ENCODE measurements around the gene PPL. TPM values are rescaled to one million over a fixed set of nuclear protein-coding genes. Genes with fewer than 3 reads are reported as not detected.
"Not testable (repeated sequence)": the region's sequence is repeated elsewhere in the genome, so short reads cannot be mapped to it uniquely, and the experiment has no call there.

PPL gene
- polyA plus RNA-seq, 3 donors, result 27.0 to 31.7 (median 29.7) TPM

- DNase-seq (ENCODE audit: low read depth in 3 of 3, low spot score in 2 of 3), result no peak
Observed at GRCh38 chr16:4958510-4959438, 21.8 kb upstream of the PPL start.

DNA sequence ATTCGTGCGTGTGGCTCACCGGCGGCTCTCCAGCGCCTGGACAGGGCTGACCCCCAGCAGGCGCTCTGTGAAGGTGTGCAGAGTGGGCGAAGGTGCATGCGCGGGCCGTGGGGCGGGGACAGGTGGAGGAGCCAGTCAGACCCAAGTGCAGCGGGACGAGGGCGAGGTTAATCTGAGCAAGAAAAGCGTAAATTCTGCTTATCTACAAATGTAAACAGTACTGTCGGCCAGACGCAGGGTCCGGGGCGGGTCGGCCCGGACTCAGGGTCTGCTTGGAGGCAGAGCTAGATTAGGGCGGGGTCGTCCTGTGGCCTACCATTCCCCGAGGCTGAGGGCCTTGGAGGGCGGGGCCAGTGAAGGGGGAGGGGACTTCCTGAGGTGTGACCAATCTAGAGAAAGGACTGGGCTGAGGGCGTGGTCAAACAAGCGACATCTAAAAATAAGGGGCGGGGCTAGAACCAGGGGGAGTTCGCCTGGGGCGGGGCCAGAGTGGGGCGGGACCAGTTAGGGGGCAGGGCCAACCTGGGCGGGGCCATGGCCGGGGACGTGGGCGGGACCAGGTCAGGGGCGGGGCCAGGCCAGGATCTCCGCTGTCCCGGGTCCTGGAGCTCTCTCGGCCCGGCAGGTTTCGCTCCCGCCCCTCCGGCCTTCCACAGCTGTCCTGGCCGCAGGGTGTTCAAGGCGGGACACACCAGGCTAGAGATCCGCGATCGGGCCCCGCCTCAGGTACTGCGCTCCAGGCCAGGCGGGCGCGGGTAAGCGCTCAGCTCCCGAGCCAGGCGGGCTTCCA is 21.0 kb upstream of the PPL start, which contains the start of gene SEC14L5:
Gene SEC14L5 (plus strand): TSS at position 611 of the 790 bp plus-strand sequence. CDS start 994 bp downstream, outside the sequence.
- DNase-seq (ENCODE audit: low read depth in 3 of 3, low spot score in 2 of 3), result peak; percentile 86 to 93 (median 90)

- DNase-seq (ENCODE audit: low read depth in 3 of 3, low spot score in 2 of 3), result no peak
Observed at GRCh38 chr16:4957420-4957719, 20.4 kb upstream of the PPL start.

GRCh38 chr16:4954714-4955113 is 17.8 kb upstream of the PPL start:
- no peak for DNase-seq (ENCODE audit: low read depth in 3 of 3, low spot score in 2 of 3)

DNA sequence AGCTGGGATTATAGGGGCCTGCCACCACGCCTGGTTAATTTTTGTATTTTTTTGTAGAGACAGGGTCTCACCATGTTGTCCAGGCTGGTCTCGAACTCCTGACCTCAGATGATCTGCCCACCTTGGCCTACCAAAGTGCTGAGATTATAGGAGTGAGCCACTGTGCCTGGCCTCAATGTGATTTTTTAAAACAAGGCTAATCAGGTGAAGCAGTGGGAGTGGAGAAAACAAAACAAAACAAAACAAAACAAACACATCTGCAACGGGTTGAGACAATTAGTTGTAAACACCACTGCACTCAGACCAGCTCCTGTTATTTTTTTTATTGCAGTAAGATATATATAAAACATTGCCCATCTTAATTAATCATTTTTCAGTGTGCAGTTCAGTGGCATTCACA is 14.6 kb upstream of the PPL start:
- DNase-seq (ENCODE audit: low read depth in 3 of 3, low spot score in 2 of 3), result not testable (repeated sequence)

DNA sequence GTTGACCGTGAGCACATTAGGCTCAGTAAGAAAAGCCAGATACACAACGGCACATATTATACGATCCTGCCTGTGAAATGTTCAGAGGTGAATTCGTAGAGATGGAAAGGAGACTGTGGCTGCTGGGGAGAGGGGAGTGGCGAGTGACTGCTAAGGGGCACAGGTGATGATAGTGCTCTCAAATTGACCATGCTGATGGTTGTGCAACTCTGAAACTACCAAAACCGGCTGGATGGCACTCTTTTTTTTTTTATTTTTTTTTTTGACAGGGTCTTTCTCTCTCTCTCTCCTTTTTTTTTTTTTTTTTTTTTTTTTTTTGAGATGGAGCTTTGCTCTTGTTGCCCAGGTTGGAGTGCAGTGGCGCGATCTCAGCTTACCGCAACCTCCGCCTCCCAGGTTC is 13.0 kb upstream of the PPL start:
- no peak for DNase-seq (ENCODE audit: low read depth in 3 of 3, low spot score in 2 of 3)

GRCh38 chr16:4948903-4949766 is 12.2 kb upstream of the PPL start:
- DNase-seq (ENCODE audit: low read depth in 3 of 3, low spot score in 2 of 3), result no peak

- no peak for DNase-seq (ENCODE audit: low read depth in 3 of 3, low spot score in 2 of 3)
Observed at GRCh38 chr16:4947722-4948503, 11.0 kb upstream of the PPL start.

GRCh38 chr16:4946917-4947316 is 10.0 kb upstream of the PPL start:
- no peak for DNase-seq (ENCODE audit: low read depth in 3 of 3, low spot score in 2 of 3)

- DNase-seq (ENCODE audit: low read depth in 3 of 3, low spot score in 2 of 3), result no peak
Observed at GRCh38 chr16:4945560-4946502, 8.9 kb upstream of the PPL start.

DNA sequence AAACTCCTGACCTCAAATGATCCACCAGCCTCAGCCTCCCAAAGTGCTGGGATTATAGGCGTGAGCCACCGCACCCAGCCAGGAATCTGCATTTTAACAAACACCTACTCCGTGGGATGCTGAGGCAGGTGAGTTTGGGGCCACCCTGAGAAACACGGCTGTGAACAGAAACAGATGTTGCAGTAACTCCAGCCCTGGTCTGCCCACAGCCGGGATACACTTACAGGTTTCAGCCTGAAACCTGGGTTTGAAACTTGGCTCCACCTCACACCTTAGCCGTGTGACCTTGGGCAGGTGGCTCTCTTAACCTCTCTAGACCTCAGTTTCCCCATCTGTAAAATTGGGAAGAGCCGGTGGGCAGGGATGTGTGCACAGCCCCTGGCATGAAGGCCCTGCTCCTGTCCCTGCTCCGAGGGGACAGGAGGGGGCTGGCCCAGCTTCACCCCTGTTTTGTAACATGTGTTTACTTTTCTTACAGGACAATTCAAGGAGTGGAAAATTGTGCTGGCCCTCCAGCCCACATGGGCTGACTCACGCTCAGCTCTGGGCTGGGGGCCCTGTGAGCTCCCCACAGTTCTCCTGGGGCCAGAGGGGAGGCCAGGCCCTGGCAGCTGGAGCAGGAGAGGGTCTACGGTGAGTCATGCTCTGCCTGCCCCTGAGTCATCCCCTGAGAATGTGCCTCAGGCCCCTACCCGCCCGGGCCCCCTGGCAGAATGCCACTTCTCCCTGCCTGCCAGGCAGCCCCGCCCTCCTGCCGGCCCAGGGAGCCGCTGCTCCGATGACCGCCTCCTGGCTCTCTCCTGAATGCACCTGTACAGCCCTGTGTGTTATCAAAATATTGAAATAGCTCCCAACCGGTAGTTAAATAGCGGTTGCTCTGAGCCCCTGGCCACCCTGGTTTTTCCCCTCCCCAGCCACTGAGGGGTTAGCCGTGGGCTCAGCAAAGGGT is 7.7 kb upstream of the PPL start:
- no peak for DNase-seq (ENCODE audit: low read depth in 3 of 3, low spot score in 2 of 3)

DNA sequence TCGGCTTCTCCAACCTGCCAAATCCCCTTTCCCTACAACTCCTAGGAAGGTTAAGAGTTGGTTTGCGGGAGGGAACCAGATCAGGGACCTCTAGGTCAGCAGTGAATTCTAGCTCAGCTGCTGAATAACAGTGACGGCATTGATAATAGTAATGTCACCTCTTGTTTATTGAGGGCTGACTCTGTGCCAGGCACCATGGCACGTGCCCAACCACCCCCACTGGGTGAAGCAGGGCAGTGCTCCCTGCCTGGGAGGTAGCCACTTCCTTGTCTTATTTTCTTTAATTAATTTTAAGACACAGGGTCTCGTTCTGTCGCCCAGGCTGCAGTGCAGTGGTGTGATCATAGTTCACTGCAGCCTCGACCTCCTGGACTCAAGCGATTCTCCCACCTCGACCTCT is 5.5 kb upstream of the PPL start:
- DNase-seq (ENCODE audit: low read depth in 3 of 3, low spot score in 2 of 3), result no peak

- DNase-seq (ENCODE audit: low read depth in 3 of 3, low spot score in 2 of 3), result no peak
Observed at GRCh38 chr16:4940719-4941118, 3.8 kb upstream of the PPL start.

DNA sequence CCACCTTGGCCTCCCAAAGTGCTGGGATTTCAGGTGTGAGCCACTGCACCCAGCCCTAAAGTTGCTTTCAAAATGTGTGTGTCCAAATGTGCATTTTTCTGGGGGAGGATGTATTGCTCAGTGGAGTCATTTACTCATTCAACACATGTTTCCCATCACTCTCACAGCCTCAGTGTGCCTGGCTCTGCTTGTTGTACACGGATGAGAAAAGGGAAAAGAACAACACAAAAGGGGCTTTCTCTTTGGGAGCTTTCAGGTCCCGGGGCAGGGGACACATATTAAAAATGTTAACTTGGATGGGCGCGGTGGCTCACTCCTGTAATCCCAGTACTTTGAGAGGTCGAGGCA is 1.7 kb upstream of the PPL start:
- no peak for DNase-seq (ENCODE audit: low read depth in 3 of 3, low spot score in 2 of 3)

DNA sequence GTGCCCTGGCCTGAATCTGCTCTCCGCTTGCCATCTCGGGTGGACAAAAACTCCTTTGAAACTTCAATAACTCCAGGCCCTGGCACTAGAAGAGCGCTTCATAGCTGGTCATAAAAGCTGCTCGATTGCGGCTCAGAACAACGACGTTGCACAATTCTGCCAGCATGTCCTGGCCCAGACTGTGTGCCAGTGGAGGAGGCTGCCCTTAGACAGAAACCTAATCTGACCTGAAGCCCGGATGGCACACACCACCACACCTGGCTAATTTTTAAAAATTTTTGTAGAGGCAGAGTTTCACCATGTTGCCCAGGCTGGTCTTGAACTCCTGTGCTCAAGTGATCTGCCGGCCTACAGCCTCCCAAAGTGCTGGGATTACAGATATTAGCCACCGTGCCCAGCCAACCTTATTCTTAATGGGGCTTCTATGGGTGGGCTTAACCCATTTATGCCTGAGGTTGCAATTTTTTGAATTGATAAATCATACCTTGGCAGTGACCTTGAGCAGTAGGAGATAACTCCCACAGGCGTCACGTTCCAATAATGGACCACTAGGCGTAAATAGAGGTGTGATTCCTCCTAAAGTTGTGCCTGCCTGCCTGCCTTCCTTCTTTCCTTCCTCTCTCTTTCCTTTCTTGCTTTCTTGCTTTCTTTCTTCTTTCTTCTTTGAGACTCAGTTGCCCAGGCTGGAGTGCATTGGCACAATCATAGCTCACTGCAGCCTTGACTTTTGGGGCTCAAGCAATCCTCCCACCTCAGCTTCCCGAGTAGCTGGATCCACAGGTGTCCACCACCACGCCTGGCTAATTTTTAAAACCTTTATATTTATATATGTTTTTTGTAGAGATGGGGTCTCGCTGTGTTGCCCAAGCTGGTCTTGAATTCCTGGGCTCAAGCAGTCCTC is 1.1 kb upstream of the PPL start:
- no peak for DNase-seq (ENCODE audit: low read depth in 3 of 3, low spot score in 2 of 3)

DNA sequence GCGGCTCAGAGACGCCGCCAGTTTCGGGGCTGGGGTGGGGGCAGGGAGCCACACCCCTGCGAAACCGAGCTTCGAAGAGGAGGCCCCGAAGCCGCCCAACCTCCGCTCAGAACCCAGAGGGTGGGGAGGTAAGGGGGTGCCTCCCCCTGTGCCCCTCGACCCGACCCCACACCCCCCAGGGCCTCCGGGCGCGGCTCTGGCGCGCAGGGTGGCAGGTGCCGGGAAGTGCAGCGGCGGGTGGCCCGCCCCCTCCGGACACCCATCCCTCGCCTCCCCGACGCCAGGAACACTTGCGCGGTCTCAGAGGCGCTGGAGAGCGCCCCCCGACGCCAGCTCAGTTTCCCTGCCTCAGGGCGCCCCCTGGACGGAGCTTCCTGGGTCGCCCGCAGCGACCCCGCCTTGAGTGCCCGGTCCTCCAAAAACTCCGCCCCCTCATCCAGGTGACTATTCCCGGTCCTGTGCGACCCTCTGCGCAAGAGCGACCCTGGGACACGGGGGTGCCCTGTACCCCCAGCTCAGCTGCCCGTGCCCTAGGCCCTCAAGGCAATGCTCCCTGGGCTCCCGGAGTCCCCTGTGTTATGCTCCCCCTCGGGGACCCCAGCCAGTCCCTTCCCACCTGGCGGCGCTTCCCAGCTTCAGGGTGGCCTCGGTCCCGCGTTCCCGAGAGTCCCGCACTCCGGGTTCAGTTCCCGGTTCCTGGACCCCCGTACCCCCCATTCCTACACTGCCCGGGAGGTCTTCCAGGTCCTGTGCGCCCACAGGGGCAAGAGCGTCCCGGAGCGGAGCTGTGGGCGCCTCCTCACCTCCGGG is 562 bp downstream of the PPL start:
- DNase-seq (ENCODE audit: low read depth in 3 of 3, low spot score in 2 of 3), result no peak
